Common myeloid progenitor, CD34-positive (primary cell): ENCODE data around the gene PTGR3.

Source experiments
- CTCF ChIA-PET: fragments of 350-600 bp; sonication (Branson Sonifier 250); formaldehyde crosslinking; loops from one replicate; lab custom pipeline; 2021; ENCODE audit warnings: antibody characterized with exemption; lab: Charles Lee
- POLR2A ChIA-PET: fragments of 350-600 bp; sonication (Branson Sonifier 250); formaldehyde crosslinking; loops from one replicate; lab custom pipeline; 2021; ENCODE audit warnings: antibody characterized with exemption; lab: Charles Lee
- DNase-seq, 3 donors: peaks; one replicate each; pipeline versions ENCODE4 v3.0.0 to v3.0.0-alpha.2; 2013
- H3K27ac ChIP-seq, 2 experiments: 1 replicate in 1 of 2; 2 replicates in 1 of 2; pipeline ENCODE4 v1.7.0; 2013; ENCODE audit warnings: inconsistent platforms in 2 of 2, low read length in 2 of 2, mild to moderate bottlenecking in 2 of 2, low read depth in 1 of 2, moderate library complexity in 1 of 2; ENCODE audit not compliant: severe bottlenecking in 2 of 2, insufficient read depth in 1 of 2, poor library complexity in 1 of 2
- H3K27me3 ChIP-seq, 5 experiments: replicated peaks in 2 of 5; 1 replicate in 3 of 5; 2 replicates in 2 of 5; pipeline versions ENCODE4 v1.6.1 to v1.7.0; 2013; ENCODE audit warnings: low read length in 4 of 5, mild to moderate bottlenecking in 2 of 5, moderate library complexity in 2 of 5, inconsistent platforms in 1 of 5; ENCODE audit not compliant: insufficient read depth in 5 of 5, control insufficient read depth in 4 of 5
- H3K36me3 ChIP-seq, 4 experiments: 1 replicate in 2 of 4; 2 replicates in 2 of 4; pipeline versions ENCODE4 v1.6.1 to v1.7.0; 2013; ENCODE audit warnings: low read length in 3 of 4, control low read depth in 1 of 4, mild to moderate bottlenecking in 1 of 4; ENCODE audit not compliant: control insufficient read depth in 4 of 4, insufficient read depth in 4 of 4
- H3K4me1 ChIP-seq, 4 experiments: 1 replicate in 3 of 4; 2 replicates in 1 of 4; pipeline versions ENCODE4 v1.6.1 to v1.7.1; 2013; ENCODE audit warnings: low read length in 3 of 4, mild to moderate bottlenecking in 3 of 4, control low read depth in 1 of 4, inconsistent platforms in 1 of 4, moderate library complexity in 1 of 4; ENCODE audit not compliant: control insufficient read depth in 4 of 4, insufficient read depth in 4 of 4; ENCODE audit errors: control extremely low read depth in 1 of 4
- H3K4me3 ChIP-seq, 7 experiments: 1 replicate in 4 of 7; 2 replicates in 3 of 7; pipeline versions ENCODE4 v1.5.1 to v1.7.0; 2013; ENCODE audit warnings: mild to moderate bottlenecking in 7 of 7, low read length in 6 of 7, moderate library complexity in 6 of 7, inconsistent platforms in 2 of 7, low read depth in 2 of 7, control low read depth in 1 of 7; ENCODE audit not compliant: insufficient read depth in 4 of 7, control insufficient read depth in 1 of 7; ENCODE audit errors: extremely low read depth in 1 of 7
- H3K9me3 ChIP-seq, 5 experiments: 1 replicate in 4 of 5; 2 replicates in 1 of 5; pipeline versions ENCODE4 v1.6.1 to v1.7.1; 2013; ENCODE audit warnings: low read length in 4 of 5, mild to moderate bottlenecking in 2 of 5, inconsistent platforms in 1 of 5, low read depth in 1 of 5, moderate library complexity in 1 of 5; ENCODE audit not compliant: control insufficient read depth in 4 of 5, insufficient read depth in 2 of 5; ENCODE audit errors: control extremely low read depth in 1 of 5
- WGBS: methylation state at CpG from one replicate; pipeline ENCODE4 v1.1.5; 2013; ENCODE audit not compliant: insufficient coverage; 5-methylcytosine and 5-hydroxymethylcytosine counted together

Gene PTGR3

DNA sequence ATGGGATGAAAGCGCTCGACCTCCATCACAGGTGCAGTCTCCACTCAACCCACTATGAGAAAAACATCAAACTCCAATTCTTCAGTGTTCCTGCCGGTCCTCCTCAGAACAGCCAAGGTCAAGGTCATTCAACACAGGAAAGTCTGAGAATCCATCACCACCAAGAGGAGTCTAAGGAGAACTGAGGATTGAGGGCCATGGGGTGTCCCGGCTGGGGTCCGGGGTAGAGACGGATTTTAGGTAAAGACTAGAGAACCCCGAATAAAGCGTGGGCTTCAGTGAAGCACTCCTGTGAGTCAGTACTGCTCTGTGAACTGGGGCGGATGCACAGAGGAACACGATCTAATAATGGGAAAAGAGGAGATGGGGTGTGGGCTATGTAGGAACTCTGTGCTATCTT is 41.8 kb downstream of the PTGR3 start:
- POLR2A ChIA-PET: no interaction called here
- WGBS: 100% methylated on average over 6 of the region's 10 CpGs

DNA sequence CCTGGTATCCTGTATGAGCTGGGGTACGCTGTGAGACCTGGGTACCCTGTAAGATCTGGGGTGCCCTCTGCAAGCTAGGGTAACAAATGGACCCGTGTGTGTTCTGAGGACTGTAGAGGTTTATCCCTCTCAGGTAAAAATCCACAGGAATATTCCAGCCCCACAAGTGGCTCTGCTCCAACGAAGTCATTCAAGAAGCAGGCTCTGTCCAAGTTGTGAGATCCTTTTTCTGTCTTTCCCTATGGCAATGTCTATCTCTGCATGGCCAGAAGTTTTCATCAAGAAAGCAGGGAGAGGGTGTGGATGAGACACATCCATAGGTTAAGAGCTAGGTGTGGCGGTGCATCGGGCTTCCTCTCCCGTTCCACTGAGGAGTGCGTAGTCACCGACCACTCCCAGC is 43.0 kb downstream of the PTGR3 start:
- Histone ChIP-seq H3K9me3 (peaks cover 0 to 3% (median 0%) of the 10 kb centered on the region in 5 experiments), H3K27me3 (peaks cover 0 to 3% (median 0%) of the 10 kb centered on the region in 5 experiments), H3K27ac (no peak overlapping the region), H3K4me1 (peaks cover 0 to 7% (median 0%) of the 10 kb centered on the region in 4 experiments), H3K36me3 (no peaks in the 10 kb centered on the region), H3K4me3 (no peak overlapping the region)
- ChIA-PET CTCF (interaction anchor here (0.6 to 1.3 kb wide), 2 partner anchors 80 to 1547 kb away, joined by 3 to 4 read pairs; no protein-coding TSS in a partner anchor), POLR2A (no interaction called here)
- WGBS: 95% methylated on average over 6 of the region's 8 CpGs
- DNase-seq: no peak

More for the DNA sequence above, 41.8 kb downstream of the PTGR3 start:
- Histone ChIP-seq H3K9me3 (peaks cover 0 to 3% (median 0%) of the 10 kb centered on the region in 5 experiments), H3K36me3 (no peaks in the 10 kb centered on the region), H3K27me3 (peaks cover 0 to 3% (median 0%) of the 10 kb centered on the region in 5 experiments), H3K4me3 (no peak overlapping the region), H3K4me1 (no peaks in the 10 kb centered on the region), H3K27ac (no peak overlapping the region)
- no peak for DNase-seq
- CTCF ChIA-PET: no interaction called here

DNA sequence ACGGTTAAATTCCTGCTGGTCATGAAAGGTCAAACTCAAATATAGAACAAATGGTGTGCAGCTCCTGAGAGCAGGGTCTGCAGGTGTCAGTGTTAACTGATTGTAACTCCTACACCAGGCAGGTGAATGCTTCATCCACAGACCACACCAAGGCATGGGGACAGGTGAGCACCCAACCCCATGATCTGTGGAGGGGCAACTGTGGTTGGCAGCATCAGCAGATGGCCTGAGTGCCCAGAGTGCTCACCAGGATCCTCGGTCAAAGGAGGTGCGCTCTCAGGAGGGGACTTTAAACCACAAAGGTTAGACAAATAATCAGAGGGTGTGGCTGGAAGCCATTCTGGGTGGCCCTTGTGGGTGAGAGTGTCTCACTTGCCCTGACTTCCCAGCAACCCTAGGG is 44.5 kb downstream of the PTGR3 start:
- Histone ChIP-seq H3K36me3 (no peaks in the 10 kb centered on the region), H3K27ac (no peak overlapping the region), H3K4me1 (peaks cover 0 to 9% (median 0%) of the 10 kb centered on the region in 4 experiments), H3K9me3 (peaks cover 0 to 3% (median 0%) of the 10 kb centered on the region in 5 experiments), H3K4me3 (no peak overlapping the region), H3K27me3 (peaks cover 0 to 2% (median 0%) of the 10 kb centered on the region in 5 experiments)
- ChIA-PET POLR2A (no interaction called here), CTCF (interaction anchor here (0.9 kb wide), 1 partner anchor 9 kb away, joined by 4 read pairs; no protein-coding TSS in a partner anchor)
- WGBS: 100% methylated on average over 3 of the region's 3 CpGs
- DNase-seq: no peak

DNA sequence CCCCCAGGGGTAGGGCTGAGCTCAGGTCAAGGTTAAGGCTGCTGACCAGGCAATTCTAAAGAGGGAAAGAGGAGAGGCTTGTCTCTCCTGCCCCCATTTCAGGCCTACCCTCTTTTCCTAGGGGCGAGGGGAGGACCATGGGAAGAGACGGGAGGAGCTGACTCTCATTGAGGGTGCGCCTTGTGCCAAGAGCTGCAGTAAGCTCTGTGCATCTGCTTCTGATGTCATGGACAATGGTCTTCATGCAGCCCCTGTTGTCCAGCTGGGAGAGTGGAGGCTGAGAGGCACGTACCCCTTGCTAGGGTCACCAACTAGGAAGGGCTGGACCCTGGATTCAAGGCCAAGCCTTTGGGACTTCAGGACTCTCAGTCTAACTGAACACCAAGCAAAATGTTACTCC is 45.2 kb downstream of the PTGR3 start:
- ChIA-PET POLR2A (no interaction called here), CTCF (no interaction called here)
- Histone ChIP-seq H3K4me1 (peaks cover 0 to 9% (median 0%) of the 10 kb centered on the region in 4 experiments), H3K27ac (no peak overlapping the region), H3K4me3 (no peak overlapping the region), H3K36me3 (no peaks in the 10 kb centered on the region), H3K27me3 (peaks cover 0 to 2% (median 0%) of the 10 kb centered on the region in 5 experiments), H3K9me3 (peaks cover 0 to 3% (median 0%) of the 10 kb centered on the region in 5 experiments)
- DNase-seq: no peak
- WGBS: 100% methylated on average over 1 of the region's 4 CpGs

DNA sequence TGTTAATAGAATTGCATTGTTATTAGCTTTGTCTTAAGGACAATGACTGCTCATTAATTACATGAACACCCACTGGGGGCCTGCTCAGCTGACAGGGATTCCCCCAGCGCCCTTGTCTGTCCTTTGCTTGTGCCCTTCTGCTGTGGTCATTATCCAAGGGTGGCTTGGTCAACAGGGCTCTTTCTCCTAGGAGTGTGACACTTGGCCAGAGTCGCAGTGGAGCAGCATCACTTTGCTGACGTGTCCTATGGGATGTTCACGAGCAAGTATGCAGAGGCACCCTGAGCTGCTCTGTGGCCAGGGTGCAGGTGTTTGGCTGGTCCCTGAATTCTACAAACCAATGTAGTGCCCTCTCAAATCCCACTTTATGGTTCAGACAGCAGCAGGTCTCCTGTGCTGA is 46.0 kb downstream of the PTGR3 start:
- H3K9me3 ChIP-seq: peaks cover 0 to 3% (median 0%) of the 10 kb centered on the region in 5 experiments
- ChIA-PET POLR2A (interaction anchor here (0.6 kb wide), 1 partner anchor 1579 kb away, joined by 6 read pairs; no protein-coding TSS in a partner anchor), CTCF (no interaction called here)
- no peak for DNase-seq
- H3K36me3 ChIP-seq: no peaks in the 10 kb centered on the region
- WGBS: 96% methylated on average over 4 of the region's 4 CpGs
- H3K4me3 ChIP-seq: no peak overlapping the region
- H3K27ac ChIP-seq: no peak overlapping the region
- H3K27me3 ChIP-seq: peaks cover 0 to 2% (median 0%) of the 10 kb centered on the region in 5 experiments
- H3K4me1 ChIP-seq: peaks cover 0 to 9% (median 0%) of the 10 kb centered on the region in 4 experiments

DNA sequence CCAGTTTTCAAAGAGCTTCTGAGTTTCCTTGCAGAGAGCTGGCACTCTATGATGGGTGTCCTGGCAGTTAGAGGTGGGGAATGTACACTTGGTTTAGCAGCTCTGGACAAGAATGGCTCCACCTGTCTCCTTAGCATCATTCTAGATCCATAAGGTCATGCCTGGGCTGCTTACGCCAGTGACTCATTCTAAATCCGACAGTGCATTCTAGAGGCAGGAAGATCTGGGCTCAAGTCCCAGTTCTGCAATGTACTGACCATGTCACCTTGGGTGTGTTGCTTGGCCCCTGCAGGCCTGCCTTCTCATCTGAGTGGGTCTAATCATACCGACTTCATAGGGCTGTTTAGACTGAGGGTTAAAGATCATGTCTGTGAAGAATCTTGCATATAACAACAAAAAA is 46.5 kb downstream of the PTGR3 start:
- DNase-seq: no peak
- Histone ChIP-seq H3K4me1 (peaks cover 0 to 9% (median 0%) of the 10 kb centered on the region in 4 experiments), H3K36me3 (no peaks in the 10 kb centered on the region), H3K27ac (no peak overlapping the region), H3K27me3 (no peaks in the 10 kb centered on the region), H3K9me3 (peaks cover 0 to 3% (median 0%) of the 10 kb centered on the region in 5 experiments), H3K4me3 (no peak overlapping the region)
- POLR2A ChIA-PET: interaction anchor here (0.6 kb wide), 1 partner anchor 1579 kb away, joined by 6 read pairs; no protein-coding TSS in a partner anchor
- WGBS: 100% methylated on average over 2 of the region's 3 CpGs
- CTCF ChIA-PET: no interaction called here

DNA sequence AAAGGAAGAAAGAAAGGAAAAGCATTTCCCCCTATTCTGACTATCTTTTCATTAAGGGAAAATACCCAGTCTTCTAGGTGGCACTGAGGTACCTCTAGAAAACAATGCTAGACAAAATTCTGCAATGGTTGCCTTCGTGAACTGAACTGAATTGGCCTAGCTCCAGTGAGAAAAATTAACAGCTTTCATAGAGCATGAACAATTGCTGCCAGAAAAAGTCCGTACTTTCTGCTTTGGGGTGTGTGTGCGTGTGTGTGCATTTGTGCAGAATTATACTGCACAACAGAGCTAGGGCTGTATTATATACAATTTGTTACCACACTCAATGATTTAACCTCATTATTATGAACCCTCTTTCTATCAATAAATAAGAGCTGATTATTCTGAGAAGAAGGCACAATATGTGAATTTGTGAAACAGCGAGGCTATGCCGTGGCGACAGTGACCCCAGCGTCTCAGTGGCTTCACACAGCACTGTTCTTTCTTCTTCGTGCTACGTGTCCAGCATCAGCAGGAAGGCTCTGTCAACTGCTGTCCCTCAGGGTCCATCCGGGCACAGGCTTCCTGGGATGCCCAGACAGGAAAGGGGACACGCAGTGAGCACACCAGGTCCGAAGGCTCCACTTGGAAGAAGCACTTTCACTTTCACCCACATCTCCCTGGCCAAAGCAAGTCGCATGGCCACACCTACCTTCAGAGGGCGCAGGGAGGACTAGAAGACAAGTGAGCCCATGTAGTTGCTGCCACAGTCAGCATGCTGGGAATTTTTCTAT is 47.5 kb downstream of the PTGR3 start:
- Histone ChIP-seq H3K9me3 (peaks cover 0 to 3% (median 0%) of the 10 kb centered on the region in 5 experiments), H3K4me1 (peaks cover 0 to 9% (median 0%) of the 10 kb centered on the region in 4 experiments), H3K36me3 (no peaks in the 10 kb centered on the region), H3K27me3 (no peaks in the 10 kb centered on the region), H3K4me3 (peak overlapping the region; percentile 54 to 95 (median 84)), H3K27ac (peak overlapping the region; percentile 56 to 84)
- DNase-seq: peak; percentile 76 to 85 (median 81)
- POLR2A ChIA-PET: no interaction called here
- WGBS: 16% methylated on average over 9 of the region's 14 CpGs
- CTCF ChIA-PET: interaction anchor here (1.5 kb wide), 1 partner anchor 45 kb away, joined by 3 read pairs; no protein-coding TSS in a partner anchor
